Measurements from ENCODE around the gene ETV3.

ETV3 gene

DNA sequence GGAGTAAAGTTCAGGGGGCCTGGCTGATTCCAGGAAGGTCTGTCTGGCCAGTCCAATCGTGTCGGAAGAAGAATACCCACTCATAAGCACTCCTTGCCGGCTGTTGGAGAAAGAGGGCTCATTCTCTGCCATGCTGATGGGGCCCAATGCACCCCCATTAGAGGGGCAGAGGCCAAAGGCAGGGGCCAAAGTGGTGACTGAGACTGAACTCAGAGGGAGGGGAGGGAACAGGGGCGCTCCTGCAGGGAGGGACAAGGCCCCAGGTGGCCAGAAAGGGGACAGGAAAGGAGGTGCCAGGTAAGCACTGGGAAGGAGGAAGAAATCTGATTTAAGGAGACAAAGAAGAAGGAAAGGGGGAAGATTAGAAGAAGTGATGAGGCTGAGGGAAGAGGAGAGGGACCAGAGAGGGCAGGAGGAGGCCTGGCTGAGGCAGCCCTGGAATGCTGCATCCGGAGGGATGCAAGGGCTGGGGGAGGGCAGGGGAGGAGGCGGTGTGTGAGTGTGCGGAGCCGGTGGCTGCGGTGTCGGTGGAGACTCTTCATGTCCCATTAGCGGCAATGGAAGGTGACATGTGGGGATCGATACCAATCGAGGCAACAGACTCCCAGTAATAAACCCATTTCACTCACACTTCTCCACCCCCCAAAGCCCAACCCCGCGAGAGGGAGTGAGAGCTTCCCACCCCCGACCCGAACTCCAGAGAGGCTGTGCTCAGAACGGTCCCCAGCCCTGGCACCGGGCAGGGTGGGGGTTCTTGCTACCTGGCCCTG is 26.6 kb downstream of the ETV3 start (continued):
- no peak for TF ChIP-seq ESRRG (CRISPR knock-in tag; IDR thresholded peaks at IDR 0.05)

DNA sequence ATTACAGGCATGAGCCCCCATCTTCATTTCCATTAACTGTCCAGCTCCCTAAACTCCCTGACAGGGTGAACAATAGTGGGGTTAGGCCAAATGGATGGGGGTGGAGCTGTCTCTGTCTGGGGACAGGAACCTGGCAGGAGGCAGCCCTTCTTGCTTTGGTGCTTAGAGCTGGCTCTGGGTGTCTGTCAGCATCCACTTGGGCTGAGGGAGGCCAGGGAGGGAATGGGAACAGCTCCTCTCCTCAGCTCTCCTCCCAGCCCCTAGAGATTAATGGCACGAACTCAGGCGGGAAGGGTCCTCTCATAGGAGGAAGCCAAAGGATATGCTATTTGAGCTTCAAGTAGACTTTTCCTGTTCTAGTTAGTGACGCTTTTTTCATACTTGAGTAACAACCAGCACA is 27.5 kb downstream of the ETV3 start:
- no peak for TF ChIP-seq BACH2 (CRISPR knock-in tag; IDR thresholded peaks at IDR 0.05; ENCODE audit: borderline replicate concordance)
- TF ChIP-seq, protein P1, sequence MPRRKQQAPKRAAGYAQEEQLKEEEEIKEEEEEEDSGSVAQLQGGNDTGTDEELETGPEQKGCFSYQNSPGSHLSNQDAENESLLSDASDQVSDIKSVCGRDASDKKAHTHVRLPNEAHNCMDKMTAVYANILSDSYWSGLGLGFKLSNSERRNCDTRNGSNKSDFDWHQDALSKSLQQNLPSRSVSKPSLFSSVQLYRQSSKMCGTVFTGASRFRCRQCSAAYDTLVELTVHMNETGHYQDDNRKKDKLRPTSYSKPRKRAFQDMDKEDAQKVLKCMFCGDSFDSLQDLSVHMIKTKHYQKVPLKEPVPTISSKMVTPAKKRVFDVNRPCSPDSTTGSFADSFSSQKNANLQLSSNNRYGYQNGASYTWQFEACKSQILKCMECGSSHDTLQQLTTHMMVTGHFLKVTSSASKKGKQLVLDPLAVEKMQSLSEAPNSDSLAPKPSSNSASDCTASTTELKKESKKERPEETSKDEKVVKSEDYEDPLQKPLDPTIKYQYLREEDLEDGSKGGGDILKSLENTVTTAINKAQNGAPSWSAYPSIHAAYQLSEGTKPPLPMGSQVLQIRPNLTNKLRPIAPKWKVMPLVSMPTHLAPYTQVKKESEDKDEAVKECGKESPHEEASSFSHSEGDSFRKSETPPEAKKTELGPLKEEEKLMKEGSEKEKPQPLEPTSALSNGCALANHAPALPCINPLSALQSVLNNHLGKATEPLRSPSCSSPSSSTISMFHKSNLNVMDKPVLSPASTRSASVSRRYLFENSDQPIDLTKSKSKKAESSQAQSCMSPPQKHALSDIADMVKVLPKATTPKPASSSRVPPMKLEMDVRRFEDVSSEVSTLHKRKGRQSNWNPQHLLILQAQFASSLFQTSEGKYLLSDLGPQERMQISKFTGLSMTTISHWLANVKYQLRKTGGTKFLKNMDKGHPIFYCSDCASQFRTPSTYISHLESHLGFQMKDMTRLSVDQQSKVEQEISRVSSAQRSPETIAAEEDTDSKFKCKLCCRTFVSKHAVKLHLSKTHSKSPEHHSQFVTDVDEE (CRISPR knock-in tag; IDR thresholded peaks at IDR 0.05), result no peak
- TF ChIP-seq ZNF565 (CRISPR knock-in tag; conservative IDR thresholded peaks at IDR 0.05; ENCODE audit: low read depth), result no peak
- TF ChIP-seq, protein P2, sequence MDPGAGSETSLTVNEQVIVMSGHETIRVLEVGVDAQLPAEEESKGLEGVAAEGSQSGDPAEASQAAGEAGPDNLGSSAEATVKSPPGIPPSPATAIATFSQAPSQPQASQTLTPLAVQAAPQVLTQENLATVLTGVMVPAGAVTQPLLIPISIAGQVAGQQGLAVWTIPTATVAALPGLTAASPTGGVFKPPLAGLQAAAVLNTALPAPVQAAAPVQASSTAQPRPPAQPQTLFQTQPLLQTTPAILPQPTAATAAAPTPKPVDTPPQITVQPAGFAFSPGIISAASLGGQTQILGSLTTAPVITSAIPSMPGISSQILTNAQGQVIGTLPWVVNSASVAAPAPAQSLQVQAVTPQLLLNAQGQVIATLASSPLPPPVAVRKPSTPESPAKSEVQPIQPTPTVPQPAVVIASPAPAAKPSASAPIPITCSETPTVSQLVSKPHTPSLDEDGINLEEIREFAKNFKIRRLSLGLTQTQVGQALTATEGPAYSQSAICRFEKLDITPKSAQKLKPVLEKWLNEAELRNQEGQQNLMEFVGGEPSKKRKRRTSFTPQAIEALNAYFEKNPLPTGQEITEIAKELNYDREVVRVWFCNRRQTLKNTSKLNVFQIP (CRISPR knock-in tag; IDR thresholded peaks at IDR 0.05; ENCODE audit: borderline replicate concordance, low read depth), result no peak
- no peak for TF ChIP-seq ISL1 (CRISPR knock-in tag; IDR thresholded peaks at IDR 0.05)
- no peak for ATAC-seq

DNA sequence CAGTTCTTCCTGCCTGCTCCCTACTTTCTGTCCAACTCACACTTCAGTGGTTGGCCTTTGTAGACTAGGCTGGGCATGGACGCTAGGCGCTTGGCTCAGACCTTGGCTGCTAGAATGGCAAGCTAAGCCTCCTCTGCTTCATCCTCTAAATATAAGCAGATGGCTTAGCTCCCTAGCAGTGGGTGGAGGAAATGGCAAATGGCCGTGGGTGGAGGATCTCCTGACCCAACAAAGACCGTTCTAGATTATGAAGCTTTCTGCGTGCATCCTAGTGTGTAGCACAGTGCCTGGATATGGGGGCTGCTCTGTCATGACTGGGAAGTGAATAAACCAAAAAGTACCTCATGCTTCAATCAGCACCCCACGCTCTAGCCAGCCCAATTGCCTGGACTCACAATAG is 28.2 kb downstream of the ETV3 start:
- no peak for ATAC-seq
- TF ChIP-seq ZFP3 (CRISPR knock-in tag; IDR thresholded peaks at IDR 0.05) (no peak), ZC3H10 (CRISPR knock-in tag; IDR thresholded peaks at IDR 0.05) (no peak)

DNA sequence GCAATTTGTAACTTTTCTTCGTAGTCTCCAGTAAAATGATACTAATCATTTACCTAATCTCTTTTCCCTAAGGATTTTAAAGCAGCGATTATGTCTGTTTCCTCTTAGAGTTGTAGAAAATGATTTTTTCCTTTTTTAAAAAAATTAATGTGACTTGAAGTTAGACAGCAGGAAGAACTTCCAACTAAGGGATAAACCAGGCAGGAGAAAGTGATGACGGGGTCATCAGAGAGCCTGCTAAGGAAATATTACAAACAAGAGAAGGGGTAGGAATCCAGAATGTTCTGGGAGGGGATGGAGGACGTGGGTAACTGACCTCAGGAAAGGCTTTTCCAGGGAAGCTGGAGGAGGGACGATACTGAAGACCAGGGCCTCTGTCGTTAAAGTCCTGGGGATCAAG is 29.7 kb downstream of the ETV3 start:
- ATAC-seq, result no peak
- no peak for TF ChIP-seq ZC3H10 (CRISPR knock-in tag; IDR thresholded peaks at IDR 0.05)
- no peak for TF ChIP-seq ESRRG (CRISPR knock-in tag; IDR thresholded peaks at IDR 0.05)
- TF ChIP-seq PPARA (CRISPR knock-in tag; IDR thresholded peaks at IDR 0.05; ENCODE audit: borderline replicate concordance), result no peak

DNA sequence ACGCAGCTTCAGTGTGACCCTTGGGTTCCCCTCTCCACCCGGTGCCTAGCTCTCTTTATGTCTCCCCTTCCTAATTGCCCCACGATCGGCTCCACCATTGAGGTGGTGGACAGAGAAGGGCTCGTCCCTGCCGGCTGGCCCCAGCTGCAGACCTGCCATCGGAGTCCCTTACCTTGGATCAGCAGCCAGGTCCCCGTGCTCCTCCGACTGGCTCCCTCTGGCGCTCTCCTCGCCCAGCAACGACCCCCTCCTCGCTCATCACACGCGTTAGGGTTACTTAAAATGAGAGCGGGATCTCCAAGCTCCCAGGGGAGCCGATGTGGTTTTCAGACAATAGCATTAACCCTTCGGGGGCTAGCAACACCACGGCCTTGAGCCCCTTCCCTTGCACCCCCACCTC is 30.5 kb downstream of the ETV3 start:
- TF ChIP-seq ZNF8 (CRISPR knock-in tag; IDR thresholded peaks at IDR 0.05), result no peak
- no peak for TF ChIP-seq GLIS3 (CRISPR knock-in tag; IDR thresholded peaks at IDR 0.05)
- TF ChIP-seq ZFP30 (CRISPR knock-in tag; IDR thresholded peaks at IDR 0.05), result no peak
- TF ChIP-seq ZC3H10 (CRISPR knock-in tag; IDR thresholded peaks at IDR 0.05), result no peak
- no peak for TF ChIP-seq TCF4 (CRISPR knock-in tag; IDR thresholded peaks at IDR 0.05; ENCODE audit: borderline replicate concordance)
- TF ChIP-seq, protein P3, sequence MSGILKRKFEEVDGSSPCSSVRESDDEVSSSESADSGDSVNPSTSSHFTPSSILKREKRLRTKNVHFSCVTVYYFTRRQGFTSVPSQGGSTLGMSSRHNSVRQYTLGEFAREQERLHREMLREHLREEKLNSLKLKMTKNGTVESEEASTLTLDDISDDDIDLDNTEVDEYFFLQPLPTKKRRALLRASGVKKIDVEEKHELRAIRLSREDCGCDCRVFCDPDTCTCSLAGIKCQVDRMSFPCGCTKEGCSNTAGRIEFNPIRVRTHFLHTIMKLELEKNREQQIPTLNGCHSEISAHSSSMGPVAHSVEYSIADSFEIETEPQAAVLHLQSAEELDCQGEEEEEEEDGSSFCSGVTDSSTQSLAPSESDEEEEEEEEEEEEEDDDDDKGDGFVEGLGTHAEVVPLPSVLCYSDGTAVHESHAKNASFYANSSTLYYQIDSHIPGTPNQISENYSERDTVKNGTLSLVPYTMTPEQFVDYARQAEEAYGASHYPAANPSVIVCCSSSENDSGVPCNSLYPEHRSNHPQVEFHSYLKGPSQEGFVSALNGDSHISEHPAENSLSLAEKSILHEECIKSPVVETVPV (CRISPR knock-in tag; IDR thresholded peaks at IDR 0.05), result no peak
- no peak for TF ChIP-seq ISL1 (CRISPR knock-in tag; IDR thresholded peaks at IDR 0.05)
- TF ChIP-seq TOX (CRISPR knock-in tag; IDR thresholded peaks at IDR 0.05; ENCODE audit: borderline replicate concordance), result no peak
- TF ChIP-seq SNAI2 (CRISPR knock-in tag; IDR thresholded peaks at IDR 0.05), result no peak
- TF ChIP-seq PPARA (CRISPR knock-in tag; IDR thresholded peaks at IDR 0.05; ENCODE audit: borderline replicate concordance), result no peak
- TF ChIP-seq ZNF565 (CRISPR knock-in tag; conservative IDR thresholded peaks at IDR 0.05; ENCODE audit: low read depth), result no peak
- TF ChIP-seq CSDC2 (CRISPR knock-in tag; IDR thresholded peaks at IDR 0.05), result no peak
- TF ChIP-seq, protein P2 (CRISPR knock-in tag; IDR thresholded peaks at IDR 0.05; ENCODE audit: borderline replicate concordance, low read depth), result no peak
- TF ChIP-seq ESRRG (CRISPR knock-in tag; IDR thresholded peaks at IDR 0.05), result no peak
- TF ChIP-seq BACH2 (CRISPR knock-in tag; IDR thresholded peaks at IDR 0.05; ENCODE audit: borderline replicate concordance), result no peak
- no peak for TF ChIP-seq RARB (CRISPR knock-in tag; IDR thresholded peaks at IDR 0.05)
- no peak for TF ChIP-seq ZNF70 (CRISPR knock-in tag; IDR thresholded peaks at IDR 0.05)
- TF ChIP-seq, protein P4, sequence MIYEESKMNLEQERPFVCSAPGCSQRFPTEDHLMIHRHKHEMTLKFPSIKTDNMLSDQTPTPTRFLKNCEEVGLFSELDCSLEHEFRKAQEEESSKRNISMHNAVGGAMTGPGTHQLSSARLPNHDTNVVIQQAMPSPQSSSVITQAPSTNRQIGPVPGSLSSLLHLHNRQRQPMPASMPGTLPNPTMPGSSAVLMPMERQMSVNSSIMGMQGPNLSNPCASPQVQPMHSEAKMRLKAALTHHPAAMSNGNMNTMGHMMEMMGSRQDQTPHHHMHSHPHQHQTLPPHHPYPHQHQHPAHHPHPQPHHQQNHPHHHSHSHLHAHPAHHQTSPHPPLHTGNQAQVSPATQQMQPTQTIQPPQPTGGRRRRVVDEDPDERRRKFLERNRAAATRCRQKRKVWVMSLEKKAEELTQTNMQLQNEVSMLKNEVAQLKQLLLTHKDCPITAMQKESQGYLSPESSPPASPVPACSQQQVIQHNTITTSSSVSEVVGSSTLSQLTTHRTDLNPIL (CRISPR knock-in tag; IDR thresholded peaks at IDR 0.05; ENCODE audit: low read depth), result no peak
- TF ChIP-seq, protein P1 (CRISPR knock-in tag; IDR thresholded peaks at IDR 0.05), result no peak
- no peak for ATAC-seq

All from SK-N-SH treated with all-trans-retinoic acid at 6 μM for 48 hours (cell line).